LNCaP clone FGC (cell line): ENCODE data around the gene CCDC18.

ENCODE experiments used
- DNase-seq: peaks from one replicate; pipeline ENCODE4 v3.0.0-alpha.2; 2011; ENCODE audit warnings: low read depth
- H3K4me3 ChIP-seq: 2 replicates; pipeline ENCODE4 v1.5.1; 2011; ENCODE audit warnings: mild to moderate bottlenecking, low read depth, low read length, control low read depth
- CTCF ChIP-seq: IDR thresholded peaks from 2 replicates; pipeline ENCODE4 v1.5.1; 2012; ENCODE audit warnings: mild to moderate bottlenecking; ENCODE audit not compliant: control insufficient read depth, insufficient read depth; ENCODE audit errors: extremely low read depth

Gene CCDC18

GRCh38 chr1:93324486-93325464 lies 144.3 kb downstream of the CCDC18 start:
- TF ChIP-seq CTCF, result no peak
- peak; percentile 84 for DNase-seq
- peak overlapping the region; percentile 22 for H3K4me3 ChIP-seq
